HG03095 (cell line): ENCODE data around the gene MAP3K19.
A peak's percentile ranks its signal among the peaks of the same experiment; 100 is the strongest.
"Not testable (repeated sequence)": the region's sequence is repeated elsewhere in the genome, so short reads cannot be mapped to it uniquely, and the experiment has no call there.

Experiments used
- ATAC-seq: cut with Tn5 transposase; IDR thresholded peaks from one replicate; pipeline ENCODE4 v1.9.1; 2021; ENCODE audit warnings: moderate library complexity; ENCODE audit not compliant: unreplicated experiment

Gene MAP3K19

DNA sequence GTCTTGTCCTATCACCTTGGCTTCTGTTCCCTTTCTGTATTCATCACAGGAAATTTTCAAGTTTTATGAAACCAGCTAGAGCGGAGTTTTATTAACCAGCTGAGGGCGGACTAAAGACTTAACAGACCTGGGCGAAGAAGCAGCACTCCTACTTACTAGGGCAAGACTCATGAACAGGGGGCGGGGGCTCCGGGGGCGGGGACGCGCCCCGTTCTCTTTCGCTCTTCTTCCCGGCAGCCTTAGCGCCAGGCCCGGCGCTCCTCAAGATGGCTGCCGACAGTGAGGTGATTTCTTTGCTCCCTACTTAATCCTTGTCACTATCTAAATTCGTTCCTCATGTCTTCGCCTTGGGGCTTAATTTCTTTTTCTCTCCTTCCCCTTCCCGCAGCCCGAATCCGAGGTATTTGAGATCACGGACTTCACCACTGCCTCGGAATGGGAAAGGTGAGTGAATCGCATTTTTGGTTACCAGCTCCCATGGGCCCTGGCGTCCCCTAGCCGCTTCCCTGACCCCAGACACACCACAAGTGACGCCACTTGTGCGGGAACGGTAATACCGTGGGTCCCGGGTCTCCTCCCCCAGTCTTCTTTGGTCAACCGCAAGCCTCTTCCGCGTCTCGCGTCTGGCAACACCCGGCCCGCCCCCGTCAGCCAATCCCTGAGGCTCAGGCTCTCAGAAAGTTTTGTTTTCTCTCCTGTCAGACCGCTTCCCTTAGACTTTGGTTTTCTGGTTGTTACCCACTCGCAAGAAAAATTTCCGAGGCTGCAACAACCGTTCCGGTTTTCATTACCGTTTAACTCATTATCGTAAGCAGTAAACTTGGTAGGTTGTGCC, 5.0 kb upstream of the MAP3K19 start, which contains the start of gene RAB3GAP1:
TSS of gene RAB3GAP1 (plus strand) at position 251 of the 835 bp plus-strand sequence. CDS start at position 267, 16 bp downstream.
- ATAC-seq, result peak; percentile 78

DNA sequence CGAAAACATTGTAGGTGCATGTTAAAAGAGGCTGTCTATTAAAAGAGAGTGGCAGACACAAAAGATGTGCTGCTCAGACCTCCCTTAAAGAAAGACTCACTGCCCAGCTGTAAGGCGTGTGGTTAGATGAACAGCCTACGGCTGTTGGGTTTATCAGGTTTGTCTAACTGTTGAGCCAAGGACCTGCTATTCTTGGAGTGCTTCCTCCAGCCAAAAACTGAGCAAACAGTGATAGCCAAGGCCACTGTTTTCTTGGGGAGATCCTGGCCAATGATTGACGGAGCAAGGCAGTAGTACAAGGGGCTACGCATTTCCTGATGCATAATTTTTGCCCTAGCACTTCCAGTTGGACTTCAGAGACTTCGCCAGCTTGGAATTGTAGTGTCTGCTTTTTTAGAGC, 3.4 kb upstream of the MAP3K19 start:
- ATAC-seq, result no peak

DNA sequence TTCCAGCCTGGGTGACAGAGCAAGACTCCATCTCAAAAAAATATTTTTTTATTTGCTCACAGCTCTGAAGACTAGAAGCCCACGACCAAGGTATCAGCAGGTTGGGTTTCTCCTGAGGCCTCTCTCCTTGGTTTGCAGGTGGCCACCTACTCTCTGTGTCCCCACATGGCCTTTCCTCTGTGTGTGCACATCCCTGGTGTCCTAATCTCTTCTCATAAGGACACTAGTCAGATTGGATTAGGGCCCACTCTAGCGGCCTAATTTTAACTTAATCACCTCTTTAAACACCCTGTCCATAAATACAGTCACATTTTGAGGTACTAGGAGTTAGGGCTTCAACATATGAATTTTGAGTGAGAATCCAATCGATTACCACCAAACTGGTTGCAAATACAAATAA, 2.9 kb upstream of the MAP3K19 start:
- no peak for ATAC-seq

DNA sequence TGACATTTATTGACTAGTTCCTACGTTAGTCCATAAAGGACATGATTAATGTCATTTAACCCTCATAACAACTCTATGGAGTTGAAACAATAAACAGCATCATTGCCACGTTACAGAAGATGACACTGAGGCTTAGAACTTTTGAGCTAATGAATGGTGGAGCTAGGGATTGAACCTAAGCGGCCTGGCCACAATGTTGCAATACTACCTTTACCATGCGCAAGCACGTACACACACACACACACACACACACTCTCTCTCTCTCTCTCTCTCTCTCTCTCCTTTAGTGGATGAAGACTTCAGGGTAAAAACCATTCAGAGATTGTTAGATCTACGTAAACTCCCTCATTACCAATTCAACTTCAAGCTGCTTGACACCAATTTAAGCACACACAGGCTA, 875 bp upstream of the MAP3K19 start:
- ATAC-seq, result no peak

DNA sequence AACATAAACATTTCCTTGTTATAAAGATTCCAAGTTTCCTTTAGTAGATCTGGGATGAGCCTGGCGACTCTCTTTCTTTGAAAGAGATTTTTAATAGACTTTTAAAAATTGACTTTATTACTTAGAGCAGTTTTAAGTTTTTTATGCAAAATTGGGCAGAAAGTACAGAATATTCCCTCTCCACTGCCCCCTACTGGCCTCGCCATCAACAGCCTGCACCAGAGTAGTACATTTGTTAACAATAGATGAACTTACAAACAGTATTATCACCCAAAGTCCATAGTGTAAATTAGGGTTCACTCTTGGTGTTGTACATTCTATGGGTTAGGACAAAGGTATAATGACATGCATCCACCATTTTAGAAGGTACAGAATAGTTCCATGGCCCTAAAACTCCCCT, 3.9 kb downstream of the MAP3K19 start:
- no peak for ATAC-seq

DNA sequence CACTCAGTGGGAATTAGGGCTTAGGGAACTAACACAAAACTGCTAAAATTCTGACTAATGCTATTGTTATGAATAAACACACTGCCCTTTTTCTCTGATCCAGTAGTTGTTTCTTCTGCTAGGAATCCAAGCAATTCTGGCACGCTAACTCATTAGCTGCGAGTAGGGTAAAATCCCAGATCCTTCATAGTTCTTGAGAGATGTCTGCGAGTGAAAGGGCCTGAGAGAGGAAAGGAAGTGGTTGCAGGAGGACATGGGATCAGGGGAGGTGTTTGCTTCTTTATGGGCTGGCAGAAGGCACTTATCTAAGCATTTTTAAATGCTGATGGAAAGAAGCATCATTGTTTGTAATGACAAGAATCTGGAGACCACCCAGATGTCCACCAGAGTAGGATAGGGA, 9.4 kb downstream of the MAP3K19 start:
- no peak for ATAC-seq

DNA sequence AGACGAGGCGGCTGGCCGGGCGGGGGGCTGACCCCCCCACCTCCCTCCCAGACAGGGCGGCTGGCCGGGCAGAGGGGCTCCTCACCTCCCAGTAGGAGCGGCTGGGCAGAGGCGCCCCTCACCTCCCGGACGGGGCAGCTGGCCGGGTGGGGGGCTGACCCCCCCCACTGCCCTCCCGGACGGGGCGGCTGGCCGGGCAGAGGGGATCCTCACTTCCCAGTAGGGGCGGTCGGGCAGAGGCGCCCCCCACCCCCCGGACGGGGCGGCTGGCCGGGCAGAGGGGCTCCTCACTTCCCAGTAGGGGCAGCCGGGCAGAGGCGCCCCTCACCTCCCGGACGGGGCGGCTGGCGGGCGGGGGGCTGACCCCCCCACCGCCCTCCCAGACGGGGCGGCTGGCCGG, 14.0 kb downstream of the MAP3K19 start:
- not testable (repeated sequence) for ATAC-seq

DNA sequence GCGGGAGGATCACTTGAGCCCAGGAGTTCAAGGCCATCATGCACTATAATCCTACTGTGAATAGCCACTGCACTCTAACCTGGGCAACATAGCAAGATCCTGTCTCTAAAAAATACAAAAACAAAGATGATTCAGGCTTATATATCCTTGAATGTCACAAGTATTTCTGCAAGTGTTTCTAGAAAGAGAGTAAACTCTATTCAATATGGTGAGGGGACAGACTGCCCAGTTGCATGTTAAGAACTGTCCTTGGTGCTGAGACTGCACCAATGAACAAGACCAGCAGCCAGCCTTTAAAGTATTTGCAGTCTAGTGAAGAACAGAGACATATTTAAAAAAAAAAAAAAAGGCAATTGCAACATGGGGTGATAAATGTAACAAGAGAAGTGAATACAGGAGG, 16.4 kb downstream of the MAP3K19 start:
- no peak for ATAC-seq

DNA sequence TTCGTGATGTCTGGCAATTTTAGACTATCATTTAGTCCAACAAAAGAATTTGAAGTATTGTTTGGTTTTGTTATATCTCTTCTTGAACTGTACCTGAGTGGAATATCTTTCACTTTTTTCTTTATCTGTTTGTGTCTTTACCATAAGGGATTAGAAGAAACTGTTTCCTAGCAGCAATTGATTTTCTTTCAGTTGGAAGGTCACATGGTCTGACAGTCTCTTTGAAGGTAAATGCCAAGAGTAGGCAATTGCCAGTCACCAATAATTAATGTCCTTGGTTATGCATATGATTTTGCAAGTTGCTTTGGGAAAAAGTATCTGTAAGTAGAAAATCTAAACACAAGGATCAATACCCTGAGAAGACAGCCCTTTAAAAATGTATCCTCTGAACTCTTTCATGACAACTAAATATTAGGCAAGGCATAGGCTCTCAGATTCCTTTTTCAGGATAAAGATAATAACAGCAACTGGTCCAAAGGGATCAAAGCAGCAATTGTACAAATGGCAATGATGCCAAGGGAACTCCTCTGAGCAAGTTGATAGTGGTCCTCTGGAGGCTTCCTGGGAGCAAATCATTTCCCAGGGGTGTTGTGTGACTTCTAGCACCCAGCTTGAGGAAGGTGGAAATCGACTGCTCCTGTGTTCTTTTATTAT, 17.6 kb downstream of the MAP3K19 start:
- no peak for ATAC-seq

DNA sequence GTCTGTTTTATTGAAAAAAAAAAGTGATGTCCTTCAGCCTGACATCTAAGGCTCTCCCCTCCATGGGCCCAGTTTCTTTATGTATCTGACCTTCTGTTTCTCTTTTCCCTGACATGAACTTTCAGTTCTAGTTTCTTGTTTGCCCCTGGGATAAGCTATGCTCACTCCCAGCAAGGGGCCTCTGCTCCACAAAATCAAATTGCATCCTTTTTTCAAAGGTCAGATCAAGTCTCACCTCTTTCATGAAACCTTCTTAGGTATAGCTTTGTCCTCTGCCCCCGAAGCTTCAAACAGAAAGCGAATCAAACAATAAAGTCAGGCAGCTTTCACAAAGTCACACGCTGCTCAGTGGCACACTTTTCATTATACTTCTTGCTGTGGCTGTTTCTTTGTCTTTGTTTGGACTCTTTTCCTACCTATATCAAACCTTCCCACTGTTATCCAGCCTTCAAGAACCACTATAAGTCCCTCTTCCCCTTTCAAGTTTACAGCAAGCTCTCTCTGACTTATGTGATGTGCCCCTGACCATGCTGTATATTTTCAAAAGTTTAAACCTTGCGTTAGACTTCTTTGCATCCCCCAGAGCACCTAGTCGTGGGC, 23.3 kb downstream of the MAP3K19 start:
- no peak for ATAC-seq

DNA sequence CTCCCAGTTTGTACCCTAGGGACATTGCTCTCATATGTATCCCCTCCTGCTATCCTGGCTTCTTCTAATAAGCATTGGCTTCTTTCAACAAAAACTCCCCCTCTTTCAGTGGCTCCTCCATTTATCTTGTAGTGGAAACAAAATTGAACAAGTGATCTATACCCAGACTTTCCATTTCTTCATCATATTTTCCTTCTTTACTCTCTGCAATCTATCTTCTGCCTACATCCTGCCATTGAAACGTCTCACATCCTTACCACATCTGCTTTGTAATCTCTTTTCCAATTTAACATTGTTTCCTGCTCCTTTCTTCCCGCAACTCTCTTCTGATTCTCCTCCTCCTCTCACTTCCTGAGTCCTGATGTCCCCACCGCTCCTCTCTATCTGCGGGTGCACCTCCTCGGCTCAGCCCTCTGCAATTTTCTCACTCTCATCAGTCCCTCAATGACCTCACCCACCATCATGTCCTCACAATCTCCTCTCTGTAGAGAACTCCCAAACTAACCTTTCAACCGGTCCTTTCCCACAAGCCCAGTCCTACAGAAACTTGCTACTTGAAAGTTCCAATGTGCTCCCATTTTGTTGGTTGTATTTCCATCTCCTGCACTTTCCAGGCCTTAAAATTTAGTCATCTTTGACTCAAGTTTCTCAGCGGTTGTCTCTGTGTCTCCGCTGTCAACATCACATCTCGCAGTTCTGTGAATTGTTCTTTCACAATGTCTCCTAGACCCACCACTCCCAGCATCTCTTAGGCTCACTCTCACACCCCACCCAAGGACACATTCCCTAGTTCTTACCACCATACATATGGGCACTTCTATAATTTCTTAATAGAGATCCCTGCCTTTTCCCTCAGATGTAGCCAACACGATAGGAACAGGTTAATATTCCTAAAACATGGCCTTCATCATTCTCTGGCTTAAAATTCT, 24.0 kb downstream of the MAP3K19 start:
- ATAC-seq, result no peak

DNA sequence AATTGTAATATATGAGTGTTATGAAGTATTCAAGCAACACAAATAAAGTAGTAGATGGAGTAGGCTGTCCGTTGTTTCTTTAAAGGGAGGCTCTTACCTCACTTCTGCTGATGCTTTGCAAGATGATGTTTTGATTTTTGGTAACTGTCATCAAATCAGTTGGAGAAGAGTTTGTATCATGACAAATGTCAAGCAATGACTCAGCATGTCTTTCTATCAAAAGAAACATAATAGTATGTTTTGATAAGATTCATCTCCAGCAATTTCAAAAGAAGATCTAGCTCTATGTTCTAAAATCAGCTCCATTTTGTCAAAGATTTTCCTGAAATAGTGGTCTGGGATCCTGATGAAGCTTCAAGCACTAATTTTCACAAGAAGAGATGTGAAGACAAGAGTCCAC, 25.6 kb downstream of the MAP3K19 start:
- ATAC-seq, result no peak

DNA sequence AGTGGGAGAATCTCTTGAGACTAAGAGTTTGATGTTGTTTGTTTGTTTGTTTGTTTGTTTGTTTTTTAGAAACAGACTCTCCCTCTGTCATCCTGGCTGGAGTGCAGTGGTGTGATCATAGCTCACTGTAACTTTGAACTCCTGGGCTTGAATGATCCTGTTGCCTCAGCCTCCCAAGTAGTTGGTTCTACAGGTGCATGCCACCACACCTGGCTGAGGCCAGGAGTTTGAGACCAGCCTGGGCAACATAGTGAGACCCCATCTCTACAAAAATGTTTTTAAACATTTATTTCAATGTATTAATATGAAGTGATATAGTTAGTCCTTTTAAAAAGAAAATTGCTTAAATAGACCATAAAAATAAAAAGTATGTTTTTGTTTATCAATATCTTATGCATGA, 35.6 kb downstream of the MAP3K19 start:
- no peak for ATAC-seq

DNA sequence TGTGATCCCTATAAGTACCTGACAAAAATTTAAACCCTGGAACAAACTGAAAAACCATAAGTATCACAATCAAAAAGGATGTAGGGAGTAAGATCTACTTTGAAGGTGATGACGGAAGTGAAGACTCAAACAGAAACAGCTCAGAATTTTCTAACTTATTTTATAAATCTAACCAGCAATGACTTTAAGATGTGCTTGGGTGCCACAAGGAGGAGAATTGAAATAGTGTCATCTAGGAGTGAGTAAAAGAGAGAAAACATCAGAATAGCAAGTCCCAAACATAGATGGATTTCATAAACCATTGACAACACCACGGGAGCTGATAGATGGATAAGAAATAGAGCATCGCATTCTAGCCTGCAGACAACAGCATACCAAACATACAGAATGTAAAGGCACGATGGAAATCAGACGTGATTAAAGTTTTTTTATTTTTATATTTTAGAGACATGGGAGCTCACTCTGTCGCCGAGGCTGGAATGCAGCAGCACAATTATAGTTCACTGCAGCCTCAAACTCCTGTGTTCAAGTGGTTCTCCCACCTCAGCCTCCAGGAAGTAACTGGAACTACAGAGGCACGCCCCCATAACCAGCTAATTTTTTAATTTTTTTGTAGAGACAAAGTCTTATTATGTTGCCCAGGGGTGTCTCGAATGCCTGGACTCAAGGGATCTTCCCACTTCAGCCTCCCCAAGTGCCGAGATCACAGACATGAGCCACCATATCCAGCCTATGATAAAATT, 36.9 kb downstream of the MAP3K19 start:
- no peak for ATAC-seq

DNA sequence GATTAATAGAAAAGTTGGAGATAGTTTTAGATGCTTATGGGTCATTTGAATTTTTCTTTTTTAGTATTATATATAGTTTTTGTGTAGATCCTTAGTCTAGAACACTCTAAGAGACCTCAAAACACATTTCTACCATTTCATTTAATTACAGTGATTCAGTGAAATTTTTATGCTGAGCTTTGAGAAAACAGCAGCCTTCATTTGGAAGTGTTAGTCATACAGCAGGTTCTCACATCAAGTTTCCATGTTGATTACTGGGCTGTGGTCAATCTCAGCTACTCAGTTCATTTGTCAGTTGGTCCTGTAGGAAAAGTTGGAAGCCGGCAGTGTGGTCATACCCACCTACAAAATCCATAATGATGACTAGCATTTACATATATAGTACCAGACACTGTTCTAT, 37.9 kb downstream of the MAP3K19 start:
- no peak for ATAC-seq

DNA sequence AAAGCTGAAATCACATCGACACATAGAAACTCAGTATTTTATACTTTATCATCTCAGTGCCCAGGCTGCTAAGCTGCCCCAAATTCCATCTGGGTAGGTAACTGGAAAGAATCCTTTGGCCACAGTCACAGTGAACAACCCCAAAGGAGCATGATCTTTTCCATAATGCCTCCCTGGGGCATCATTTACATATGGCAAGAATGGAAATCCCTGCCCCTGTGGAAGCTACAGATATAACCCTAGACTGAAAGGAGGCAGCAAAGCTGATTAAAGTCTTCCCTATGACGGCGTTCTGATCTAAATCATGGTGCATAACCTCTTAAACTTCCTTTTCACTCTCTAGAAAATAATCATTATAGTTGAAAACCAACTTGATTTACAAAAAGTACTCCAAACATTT, 41.5 kb downstream of the MAP3K19 start:
- ATAC-seq, result no peak

DNA sequence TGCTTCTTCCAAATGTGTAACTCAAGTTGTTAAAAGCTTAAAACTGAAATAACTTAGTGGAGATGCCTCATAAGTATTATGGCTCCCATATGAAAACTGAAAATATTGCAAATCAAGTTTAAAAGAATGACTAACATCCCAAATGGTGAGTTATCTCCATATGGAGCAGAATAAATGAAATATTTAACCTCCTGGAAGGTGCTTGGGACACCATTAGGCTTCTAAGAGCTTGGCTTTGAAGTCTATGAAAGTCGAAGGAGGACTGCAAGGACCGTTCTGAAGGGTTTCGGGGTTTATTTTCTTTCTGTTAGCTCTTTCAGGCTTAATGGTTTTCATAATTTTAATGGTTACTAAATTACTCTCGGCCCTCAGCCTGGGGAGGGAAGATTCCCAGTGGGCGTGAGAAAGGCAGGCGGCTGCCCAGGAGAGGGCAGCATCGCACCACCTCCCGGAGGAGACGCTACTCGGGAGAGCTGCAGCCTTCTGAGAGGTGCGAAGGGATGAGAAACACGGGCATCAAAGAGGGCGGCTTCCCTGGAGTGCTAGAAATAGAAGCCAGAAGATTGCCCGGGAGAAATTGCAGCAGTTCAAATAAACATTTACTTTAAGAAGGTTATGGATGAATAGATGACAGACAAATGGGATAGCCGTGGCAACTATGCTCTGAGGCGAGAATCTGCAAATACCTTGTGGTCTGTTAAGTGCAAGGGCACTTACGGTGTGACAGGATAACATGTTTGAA, 43.1 kb downstream of the MAP3K19 start:
- ATAC-seq, result peak; percentile 95

DNA sequence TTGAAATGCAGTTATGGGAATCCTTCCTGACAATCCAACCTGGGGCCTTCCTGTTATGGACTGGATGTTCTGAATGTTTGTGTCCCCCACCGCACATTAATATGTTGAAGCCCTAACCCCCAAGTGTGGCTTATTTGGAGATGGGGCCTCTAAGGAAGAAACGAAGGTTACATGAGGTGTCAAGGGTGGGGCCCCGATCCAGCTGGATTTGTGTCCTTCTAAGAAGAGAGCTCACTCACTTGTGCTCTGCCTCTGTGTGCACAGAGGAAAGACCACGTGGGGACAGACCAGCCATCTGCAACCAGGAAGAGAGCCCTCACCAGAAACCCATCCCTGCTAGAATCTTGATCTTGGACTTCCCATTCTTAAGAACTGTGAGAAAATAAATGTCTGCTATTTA, 44.4 kb downstream of the MAP3K19 start:
- ATAC-seq, result no peak

DNA sequence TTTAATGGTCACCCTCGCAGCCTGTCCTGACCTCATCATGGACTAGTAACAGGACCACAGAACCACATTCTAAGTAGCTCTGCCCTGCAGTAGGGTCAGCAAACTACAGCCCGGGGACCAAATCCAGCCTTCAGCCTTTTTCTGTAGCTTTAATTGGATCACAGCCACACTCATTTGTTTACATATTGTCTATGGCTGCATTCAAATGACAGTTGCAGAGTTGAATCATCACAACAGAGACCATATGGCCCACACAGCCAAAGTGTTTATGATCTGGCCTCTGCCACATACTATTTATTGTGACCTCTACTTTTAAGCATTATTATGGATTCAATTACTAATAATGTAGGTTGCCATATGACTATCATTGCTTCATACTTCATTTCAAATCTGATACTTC, 47.7 kb downstream of the MAP3K19 start:
- no peak for ATAC-seq
